ENCODE data around the gene VEGFA. TPM values are rescaled to one million over a fixed set of nuclear protein-coding genes. Genes with fewer than 3 reads are reported as not detected.

Gene VEGFA
- total RNA-seq, 1 experiment from 2014 or later = 112 TPM

DNA sequence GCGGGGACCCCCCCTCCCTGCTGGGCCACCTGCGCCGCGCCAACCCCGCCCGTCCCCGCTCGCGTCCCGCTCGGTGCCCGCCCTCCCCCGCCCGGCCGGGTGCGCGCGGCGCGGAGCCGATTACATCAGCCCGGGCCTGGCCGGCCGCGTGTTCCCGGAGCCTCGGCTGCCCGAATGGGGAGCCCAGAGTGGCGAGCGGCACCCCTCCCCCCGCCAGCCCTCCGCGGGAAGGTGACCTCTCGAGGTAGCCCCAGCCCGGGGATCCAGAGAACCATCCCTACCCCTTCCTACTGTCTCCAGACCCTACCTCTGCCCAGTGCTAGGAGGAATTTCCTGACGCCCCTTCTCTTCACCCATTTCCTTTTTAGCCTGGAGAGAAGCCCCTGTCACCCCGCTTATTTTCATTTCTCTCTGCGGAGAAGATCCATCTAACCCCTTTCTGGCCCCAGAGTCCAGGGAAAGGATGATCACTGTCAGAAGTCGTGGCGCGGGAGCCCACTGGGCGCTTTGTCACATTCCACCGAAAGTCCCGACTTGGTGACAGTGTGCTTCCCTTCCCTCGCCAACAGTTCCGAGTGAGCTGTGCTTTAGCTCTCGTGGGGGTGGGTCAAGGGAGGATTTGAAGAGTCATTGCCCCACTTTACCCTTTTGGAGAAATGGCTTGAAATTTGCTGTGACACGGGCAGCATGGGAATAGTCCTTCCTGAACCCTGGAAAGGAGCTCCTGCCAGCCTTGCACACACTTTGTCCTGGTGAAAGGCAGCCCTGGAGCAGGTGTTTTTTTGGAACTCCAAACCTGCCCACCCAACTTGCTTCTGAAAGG, 2.1 kb downstream of the VEGFA start:
- Histone ChIP-seq H4K20me1 (ENCODE audit: insufficient read depth) (peaks cover 51% of the 10 kb centered on the region), H3K4me1 (replicated peaks; ENCODE audit: insufficient read depth) (peaks cover 35% of the 10 kb centered on the region)
- CTCF ChIA-PET = interaction anchor here (0.6 to 2.0 kb wide), 4 partner anchors 47 to 143 kb away, joined by 3 to 8 read pairs (median 4); partner anchors contain the start of gene GTPBP2

DNA sequence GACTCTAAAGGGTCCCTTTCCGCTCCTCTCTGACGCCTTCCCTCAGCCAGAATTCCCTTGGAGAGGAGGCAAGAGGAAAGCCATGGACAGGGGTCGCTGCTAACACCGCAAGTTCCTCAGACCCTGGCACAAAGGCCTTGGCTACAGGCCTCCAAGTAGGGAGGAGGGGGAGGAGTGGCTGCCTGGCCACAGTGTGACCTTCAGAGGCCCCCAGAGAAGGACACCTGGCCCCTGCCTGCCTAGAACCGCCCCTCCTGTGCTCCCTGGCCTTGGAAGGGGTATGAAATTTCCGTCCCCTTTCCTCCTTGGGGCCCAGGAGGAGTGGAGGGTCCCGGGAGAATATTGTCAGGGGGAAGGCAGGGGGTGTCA, 2.7 kb downstream of the VEGFA start:
- intact Hi-C loops (cut with micrococcal nuclease; ENCODE audit: unreplicated experiment) = loop anchor here (1.0 to 5.0 kb wide), 4 partner anchors 66 to 262 kb away; no protein-coding TSS in a partner anchor
- Histone ChIP-seq H3K9me2 (ENCODE audit: insufficient read depth) (no peaks in the 10 kb centered on the region), H3K4me2 (peak overlapping the region; percentile 99), H2AFZ (no peak overlapping the region), H3K27ac (peak overlapping the region; percentile 94), H3K27me3 (ENCODE audit: insufficient read depth, low read depth) (no peaks in the 10 kb centered on the region), H3K4me3 (peak overlapping the region; percentile 90), H3K36me3 (ENCODE audit: low read depth) (peaks cover 54% of the 10 kb centered on the region), H3K9me3 (ENCODE audit: insufficient read depth, low read depth) (no peaks in the 10 kb centered on the region), H3K79me2 (ENCODE audit: low read depth) (peaks cover 77% of the 10 kb centered on the region), H4K20me1 (ENCODE audit: insufficient read depth) (peaks cover 57% of the 10 kb centered on the region), H3K4me1 (replicated peaks; ENCODE audit: insufficient read depth) (peaks cover 35% of the 10 kb centered on the region), H3F3A (ENCODE audit: insufficient read depth, low read depth) (peaks cover 36% of the 10 kb centered on the region; the same call in 1 of the 2 replicates)
- CTCF ChIA-PET = interaction anchor here (0.5 to 2.0 kb wide), 7 partner anchors 32 to 295 kb away, joined by 3 to 8 read pairs (median 3); partner anchors contain the start of gene GTPBP2
- no peak for TF ChIP-seq EZH2 (IDR thresholded peaks at IDR 0.05; ENCODE audit: low read depth)
- no TSS peak for BruUV-seq (replicated peaks)
- POLR2A ChIA-PET (ENCODE audit: unreplicated experiment) = no interaction called here
- peak in 1 of 2 experiments; percentile 18 for DNase-seq

More for the DNA sequence above, 2.1 kb downstream of the VEGFA start:
- Histone ChIP-seq H3K9me2 (ENCODE audit: insufficient read depth) (no peaks in the 10 kb centered on the region), H3F3A (ENCODE audit: insufficient read depth, low read depth) (peaks cover 30% of the 10 kb centered on the region; the same call in 1 of the 2 replicates), H3K27ac (peak overlapping the region; percentile 94), H3K36me3 (ENCODE audit: low read depth) (peaks cover 48% of the 10 kb centered on the region), H3K79me2 (ENCODE audit: low read depth) (peaks cover 71% of the 10 kb centered on the region), H3K27me3 (ENCODE audit: insufficient read depth, low read depth) (no peaks in the 10 kb centered on the region), H2AFZ (no peak overlapping the region), H3K9me3 (ENCODE audit: insufficient read depth, low read depth) (no peaks in the 10 kb centered on the region), H3K4me2 (peak overlapping the region; percentile 99), H3K4me3 (peak overlapping the region; percentile 90)
- POLR2A ChIA-PET (ENCODE audit: unreplicated experiment) = no interaction called here
- DNase-seq = peak; percentile 33 to 69
- intact Hi-C loops (cut with micrococcal nuclease; ENCODE audit: unreplicated experiment) = loop anchor here (2.0 to 5.0 kb wide), 3 partner anchors 80 to 179 kb away; no protein-coding TSS in a partner anchor
- BruUV-seq (replicated peaks) = TSS peak; percentile 58
- TF ChIP-seq, protein P1, sequence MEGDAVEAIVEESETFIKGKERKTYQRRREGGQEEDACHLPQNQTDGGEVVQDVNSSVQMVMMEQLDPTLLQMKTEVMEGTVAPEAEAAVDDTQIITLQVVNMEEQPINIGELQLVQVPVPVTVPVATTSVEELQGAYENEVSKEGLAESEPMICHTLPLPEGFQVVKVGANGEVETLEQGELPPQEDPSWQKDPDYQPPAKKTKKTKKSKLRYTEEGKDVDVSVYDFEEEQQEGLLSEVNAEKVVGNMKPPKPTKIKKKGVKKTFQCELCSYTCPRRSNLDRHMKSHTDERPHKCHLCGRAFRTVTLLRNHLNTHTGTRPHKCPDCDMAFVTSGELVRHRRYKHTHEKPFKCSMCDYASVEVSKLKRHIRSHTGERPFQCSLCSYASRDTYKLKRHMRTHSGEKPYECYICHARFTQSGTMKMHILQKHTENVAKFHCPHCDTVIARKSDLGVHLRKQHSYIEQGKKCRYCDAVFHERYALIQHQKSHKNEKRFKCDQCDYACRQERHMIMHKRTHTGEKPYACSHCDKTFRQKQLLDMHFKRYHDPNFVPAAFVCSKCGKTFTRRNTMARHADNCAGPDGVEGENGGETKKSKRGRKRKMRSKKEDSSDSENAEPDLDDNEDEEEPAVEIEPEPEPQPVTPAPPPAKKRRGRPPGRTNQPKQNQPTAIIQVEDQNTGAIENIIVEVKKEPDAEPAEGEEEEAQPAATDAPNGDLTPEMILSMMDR (conservative IDR thresholded peaks at IDR 0.05) = no peak
- no peak for TF ChIP-seq EZH2 (IDR thresholded peaks at IDR 0.05; ENCODE audit: low read depth)

DNA sequence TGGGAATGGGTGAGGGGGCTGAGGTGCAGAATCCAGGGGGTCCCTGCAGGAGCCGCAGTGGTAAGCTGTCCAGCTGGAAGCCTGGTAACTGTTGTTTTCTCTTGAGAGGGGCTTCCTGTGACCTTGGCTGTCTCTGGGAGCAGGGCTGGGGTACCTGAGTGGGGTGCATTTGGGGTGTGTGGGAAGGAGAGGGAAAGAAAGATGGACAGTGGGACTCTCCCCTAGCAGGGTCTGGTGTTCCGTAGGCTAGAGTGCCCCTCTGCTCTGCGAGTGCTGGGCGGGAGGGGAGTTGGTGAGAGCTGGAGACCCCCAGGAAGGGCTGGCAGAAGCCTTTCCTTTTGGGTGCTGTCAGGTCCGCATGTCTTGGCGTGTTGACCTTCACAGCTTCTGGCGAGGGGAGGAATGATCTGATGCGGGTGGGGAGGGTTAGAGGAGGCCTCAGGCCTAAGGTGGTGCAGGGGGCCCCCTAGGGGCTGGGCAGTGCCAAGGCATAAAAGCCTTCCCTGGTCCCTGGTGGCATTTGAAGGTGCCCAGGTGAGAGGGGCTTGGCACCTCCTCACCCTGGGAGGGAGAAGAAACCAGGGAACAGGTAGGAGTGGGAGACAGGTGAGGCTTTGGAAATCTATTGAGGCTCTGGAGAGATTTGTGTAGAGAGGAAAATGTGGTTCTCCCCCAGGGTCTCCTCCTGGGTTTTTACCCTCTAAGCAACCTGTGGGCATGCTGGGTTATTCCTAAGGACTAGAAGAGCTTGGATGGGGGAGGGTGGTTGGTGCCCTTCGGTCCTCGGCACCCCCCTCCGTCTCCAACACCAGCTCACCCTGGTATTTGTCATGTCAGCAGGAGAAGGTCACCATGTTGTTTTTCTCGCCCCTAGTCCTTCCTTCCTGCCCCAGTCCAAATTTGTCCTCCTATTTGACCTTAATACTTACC, 3.3 kb downstream of the VEGFA start:
- BruUV-seq (replicated peaks) = no TSS peak
- ChIA-PET CTCF (interaction anchor here (0.5 to 2.0 kb wide), 8 partner anchors 31 to 294 kb away, joined by 3 to 8 read pairs (median 4); partner anchors contain the start of gene GTPBP2), POLR2A (ENCODE audit: unreplicated experiment) (interaction anchor here (0.5 kb wide), 1 partner anchor 15 kb away, joined by 25 read pairs; no protein-coding TSS in a partner anchor)
- peaks cover 83% of the 10 kb centered on the region for H3K79me2 ChIP-seq (ENCODE audit: low read depth)
- H3K4me3 ChIP-seq = peak overlapping the region; percentile 90
- no peaks in the 10 kb centered on the region for H3K9me2 ChIP-seq (ENCODE audit: insufficient read depth)
- peak overlapping the region; percentile 94 for H3K27ac ChIP-seq
- no peaks in the 10 kb centered on the region for H3K9me3 ChIP-seq (ENCODE audit: insufficient read depth, low read depth)
- H3K36me3 ChIP-seq (ENCODE audit: low read depth) = peaks cover 60% of the 10 kb centered on the region
- no peaks in the 10 kb centered on the region for H3K27me3 ChIP-seq (ENCODE audit: insufficient read depth, low read depth)
- peaks cover 63% of the 10 kb centered on the region for H4K20me1 ChIP-seq (ENCODE audit: insufficient read depth)
- DNase-seq = peak; percentile 67 to 72
- H2AFZ ChIP-seq = no peak overlapping the region
- TF ChIP-seq, protein P1 (conservative IDR thresholded peaks at IDR 0.05) = peak; percentile 87
- no peak for TF ChIP-seq EZH2 (IDR thresholded peaks at IDR 0.05; ENCODE audit: low read depth)
- H3F3A ChIP-seq (ENCODE audit: insufficient read depth, low read depth) = peaks cover 43% of the 10 kb centered on the region; the same call in 1 of the 2 replicates
- intact Hi-C loops (cut with micrococcal nuclease; ENCODE audit: unreplicated experiment) = loop anchor here (1.0 to 5.0 kb wide), 4 partner anchors 65 to 261 kb away; no protein-coding TSS in a partner anchor
- peak overlapping the region; percentile 99 for H3K4me2 ChIP-seq
- H3K4me1 ChIP-seq (replicated peaks; ENCODE audit: insufficient read depth) = peaks cover 35% of the 10 kb centered on the region

All from PC-9 (cell line).